ENCODE measurements around the gene ZNF559. TPM values are rescaled to one million over a fixed set of nuclear protein-coding genes. Genes with fewer than 3 reads are reported as not detected.

The ZNF559 gene
- total RNA-seq, 1 experiment from 2014 or later, result 19.7 TPM

- H2BK12ac ChIP-seq (ENCODE audit: insufficient read length, low read depth, low read length), result no peak overlapping the region
- no peaks in the 10 kb centered on the region for H3K27me3 Mint-ChIP-seq (ENCODE audit: low read depth)
- no peak overlapping the region for H2AK5ac ChIP-seq (ENCODE audit: insufficient read length, low read length)
- DNase-seq, result no peak
- no peak overlapping the region for H2AFZ ChIP-seq (ENCODE audit: low read length)
- TF ChIP-seq CTCF (conservative IDR thresholded peaks at IDR 0.05), result no peak
- peaks cover 46% of the 10 kb centered on the region for H3K9me3 ChIP-seq (ENCODE audit: control insufficient read depth, low read depth, low read length)
- H3T11ph ChIP-seq (ENCODE audit: low read length), result no peak overlapping the region
- no peak overlapping the region for H2BK15ac ChIP-seq (ENCODE audit: low read depth, low read length)
- H3K36me3 Mint-ChIP-seq (ENCODE audit: insufficient read depth in 1 of 3, low read depth in 3 of 3), result peaks cover 66 to 77% (median 77%) of the 10 kb centered on the region in 3 experiments
- H3K4me1 Mint-ChIP-seq, result no peaks in the 10 kb centered on the region
- no peak overlapping the region for H4K91ac ChIP-seq (ENCODE audit: insufficient read length, low read depth, low read length)
- no peak overlapping the region for H3K23ac ChIP-seq (ENCODE audit: insufficient read length, low read depth, low read length)
- no peak overlapping the region for H4K8ac ChIP-seq (replicated peaks; ENCODE audit: insufficient read length, low read depth, low read length)
- H3K27ac ChIP-seq (ENCODE audit: insufficient read length, low read depth, low read length), result no peak overlapping the region
- H3K4me2 ChIP-seq (ENCODE audit: insufficient read depth, insufficient read length, low read length), result no peak overlapping the region
- H3K4ac ChIP-seq (ENCODE audit: low read depth, low read length), result no peak overlapping the region
- no peak overlapping the region for H3K14ac ChIP-seq (ENCODE audit: insufficient read depth, low read length)
- WGBS (ENCODE audit: extremely low coverage, insufficient read length, low lambda C conversion rate), result no CpG with 5 or more reads among the region's 2 CpGs
- peaks cover 77 to 80% of the 10 kb centered on the region in 2 experiments for H3K9me3 Mint-ChIP-seq
- H3K9ac ChIP-seq (ENCODE audit: extremely low read depth, insufficient read length, low read length), result no peak overlapping the region
- no peak overlapping the region for H2BK20ac ChIP-seq (ENCODE audit: low read depth, low read length, poor library complexity, severe bottlenecking)
- H3K56ac ChIP-seq (ENCODE audit: insufficient read length, low read depth, low read length), result no peak overlapping the region
- H3K27ac Mint-ChIP-seq, result no peak overlapping the region
- no peaks in the 10 kb centered on the region for H4K20me1 ChIP-seq (ENCODE audit: control insufficient read depth, insufficient read depth, insufficient read length)
- H3K18ac ChIP-seq (ENCODE audit: insufficient read length, low read depth, low read length), result no peak overlapping the region
- no peaks in the 10 kb centered on the region for H3K23me2 ChIP-seq (ENCODE audit: insufficient read length, low read depth, low read length, poor library complexity, severe bottlenecking)
- H3K27me3 ChIP-seq (ENCODE audit: insufficient read depth, low read length), result no peaks in the 10 kb centered on the region
- no peak overlapping the region for H4K5ac ChIP-seq (ENCODE audit: insufficient read length, low read depth, low read length)
- H3K79me1 ChIP-seq (ENCODE audit: insufficient read depth, low read depth, low read length, poor library complexity, severe bottlenecking), result no peaks in the 10 kb centered on the region
- no peaks in the 10 kb centered on the region for H3K79me2 ChIP-seq (ENCODE audit: insufficient read depth, low read length)
- no peak overlapping the region for H2BK5ac ChIP-seq (ENCODE audit: insufficient read length, low read length)
- H3K4me3 Mint-ChIP-seq, result no peak overlapping the region
- no peak overlapping the region for H2BK120ac ChIP-seq (ENCODE audit: low read depth, low read length, poor library complexity, severe bottlenecking)
- no peaks in the 10 kb centered on the region for H3K4me1 ChIP-seq (ENCODE audit: insufficient read depth, low read length)
These were observed 30.7 kb downstream of the ZNF559 start for GRCh38 chr19:9354651-9355050.

Measured in H9 (cell line).